Effector memory CD4-positive, alpha-beta T cell (primary cell): Measurements from ENCODE around the gene ZNF766.
"Not testable (repeated sequence)": the region's sequence is repeated elsewhere in the genome, so short reads cannot be mapped to it uniquely, and the experiment has no call there.

Experiments used
- DNase-seq, 3 donors: peaks; one replicate each; pipeline ENCODE4 v3.0.0-alpha.2; 2020
- H3K27ac ChIP-seq: 2 replicates; pipeline ENCODE4 v1.7.0; 2013; ENCODE audit warnings: mild to moderate bottlenecking, low read length, moderate library complexity; ENCODE audit not compliant: insufficient read depth, poor library complexity, severe bottlenecking
- H3K27me3 ChIP-seq: replicated peaks from 2 replicates; pipeline ENCODE4 v1.7.0; 2013; ENCODE audit warnings: mild to moderate bottlenecking, low read length; ENCODE audit not compliant: insufficient read depth, control insufficient read depth, poor library complexity, severe bottlenecking
- H3K36me3 ChIP-seq: 2 replicates; pipeline ENCODE4 v1.7.0; 2013; ENCODE audit warnings: mild to moderate bottlenecking, low read length, moderate library complexity; ENCODE audit not compliant: control insufficient read depth, insufficient read depth
- H3K4me1 ChIP-seq: 2 replicates; pipeline ENCODE4 v1.7.0; 2013; ENCODE audit warnings: low read length, mild to moderate bottlenecking; ENCODE audit not compliant: control insufficient read depth, insufficient read depth, poor library complexity, severe bottlenecking
- H3K4me3 ChIP-seq: 2 replicates; pipeline ENCODE4 v1.7.0; 2013; ENCODE audit warnings: low read length, low read depth, mild to moderate bottlenecking; ENCODE audit not compliant: insufficient read depth, poor library complexity, severe bottlenecking
- H3K9me3 ChIP-seq: 2 replicates; pipeline ENCODE4 v1.7.0; 2013; ENCODE audit warnings: mild to moderate bottlenecking, low read length, moderate library complexity; ENCODE audit not compliant: control insufficient read depth

ZNF766 gene

DNA sequence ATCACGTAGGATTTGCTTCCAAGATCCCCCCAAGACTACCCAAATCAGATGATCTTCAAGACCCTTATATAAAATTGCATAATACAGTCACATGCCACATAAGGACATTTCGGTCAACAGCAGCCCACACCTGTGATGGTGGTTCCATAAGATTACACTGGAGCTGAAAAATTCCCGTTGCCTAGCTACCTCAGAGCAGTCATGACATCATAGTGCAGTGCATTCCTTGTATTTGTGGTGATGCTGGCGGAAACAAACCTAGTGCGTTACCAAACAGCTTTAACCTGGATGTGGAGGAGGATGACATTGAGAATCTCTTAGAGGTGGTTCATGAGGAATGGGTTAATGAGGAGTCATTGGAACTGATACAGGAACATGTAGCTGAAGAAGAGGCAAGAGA, 4.8 kb downstream of the ZNF766 start:
- Histone ChIP-seq H3K4me1 (peaks cover 7% of the 10 kb centered on the region), H3K9me3 (no peaks in the 10 kb centered on the region), H3K27me3 (no peaks in the 10 kb centered on the region), H3K4me3 (no peak overlapping the region), H3K36me3 (peaks cover 18% of the 10 kb centered on the region), H3K27ac (no peak overlapping the region)
- DNase-seq = no peak

- Histone ChIP-seq H3K27ac (no peak overlapping the region), H3K36me3 (peaks cover 19% of the 10 kb centered on the region), H3K27me3 (no peaks in the 10 kb centered on the region), H3K4me1 (peaks cover 4% of the 10 kb centered on the region), H3K4me3 (no peak overlapping the region), H3K9me3 (no peaks in the 10 kb centered on the region)
- DNase-seq = no peak
These were observed 6.6 kb downstream of the ZNF766 start for GRCh38 chr19:52275988-52276387.

- Histone ChIP-seq H3K4me3 (no peak overlapping the region), H3K36me3 (peaks cover 27% of the 10 kb centered on the region), H3K4me1 (peaks cover 4% of the 10 kb centered on the region), H3K27ac (no peak overlapping the region), H3K27me3 (no peaks in the 10 kb centered on the region), H3K9me3 (no peaks in the 10 kb centered on the region)
- no peak for DNase-seq
These were observed 8.1 kb downstream of the ZNF766 start for GRCh38 chr19:52277471-52277870.

GRCh38 chr19:52286256-52286655, 16.9 kb downstream of the ZNF766 start:
- Histone ChIP-seq H3K27ac (no peak overlapping the region), H3K9me3 (peaks cover 8% of the 10 kb centered on the region), H3K27me3 (no peaks in the 10 kb centered on the region), H3K36me3 (peaks cover 74% of the 10 kb centered on the region), H3K4me3 (no peak overlapping the region), H3K4me1 (no peaks in the 10 kb centered on the region)
- DNase-seq = no peak

DNA sequence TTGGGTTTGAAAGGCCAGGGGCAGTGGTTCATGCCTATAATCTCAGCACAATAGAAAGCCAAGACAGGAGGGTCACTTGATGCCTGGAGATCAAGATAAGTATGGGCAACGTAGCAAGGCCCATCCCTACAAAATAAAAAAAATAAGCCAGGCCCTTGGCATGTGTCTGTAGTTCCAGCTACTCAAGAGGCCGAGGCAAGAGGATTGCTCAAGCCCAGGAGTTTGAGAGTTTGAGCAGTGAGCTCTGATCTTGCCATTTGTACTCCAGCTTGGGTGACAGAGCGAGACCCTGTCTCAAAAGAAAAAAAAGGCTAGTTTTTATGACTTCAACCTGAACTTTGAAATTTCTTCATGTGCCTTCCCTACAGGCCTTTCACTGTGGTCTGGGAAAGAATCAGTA, 22.4 kb downstream of the ZNF766 start:
- no peaks in the 10 kb centered on the region for H3K9me3 ChIP-seq
- no peaks in the 10 kb centered on the region for H3K27me3 ChIP-seq
- no peak for DNase-seq
- H3K36me3 ChIP-seq = peaks cover 25% of the 10 kb centered on the region
- peaks cover 3% of the 10 kb centered on the region for H3K4me1 ChIP-seq
- no peak overlapping the region for H3K27ac ChIP-seq
- H3K4me3 ChIP-seq = no peak overlapping the region

- H3K27ac ChIP-seq, DNase-seq, H3K27me3 ChIP-seq, H3K4me3 ChIP-seq, H3K9me3 ChIP-seq: not testable (repeated sequence)
- peaks cover 23% of the 10 kb centered on the region for H3K36me3 ChIP-seq
- peaks cover 10% of the 10 kb centered on the region for H3K4me1 ChIP-seq
These were observed 23.6 kb downstream of the ZNF766 start for GRCh38 chr19:52292946-52293345.

DNA sequence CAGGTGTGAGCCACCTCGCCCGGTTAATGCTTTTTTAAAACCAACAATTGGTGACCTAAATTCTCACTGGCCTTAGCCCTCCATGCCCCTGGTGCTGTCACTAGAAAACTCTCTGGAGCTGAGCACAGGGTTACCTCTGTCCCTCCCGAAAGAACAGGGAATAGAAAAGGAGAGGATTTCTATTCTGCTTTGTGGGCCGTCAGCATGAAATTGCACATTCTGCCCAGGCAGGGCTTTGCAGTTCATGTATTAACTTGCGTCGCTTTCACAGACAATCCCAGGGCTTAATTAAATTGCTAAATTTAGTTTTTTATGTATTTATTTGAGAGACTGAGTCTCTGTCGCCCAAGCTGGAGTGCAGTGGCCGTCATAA, 27.0 kb downstream of the ZNF766 start:
- DNase-seq = no peak
- H3K27ac ChIP-seq = peak overlapping the region; percentile 69
- peak overlapping the region; percentile 95 for H3K4me3 ChIP-seq
- peaks cover 20% of the 10 kb centered on the region for H3K36me3 ChIP-seq
- peaks cover 10% of the 10 kb centered on the region for H3K4me1 ChIP-seq
- no peaks in the 10 kb centered on the region for H3K9me3 ChIP-seq
- no peaks in the 10 kb centered on the region for H3K27me3 ChIP-seq

DNA sequence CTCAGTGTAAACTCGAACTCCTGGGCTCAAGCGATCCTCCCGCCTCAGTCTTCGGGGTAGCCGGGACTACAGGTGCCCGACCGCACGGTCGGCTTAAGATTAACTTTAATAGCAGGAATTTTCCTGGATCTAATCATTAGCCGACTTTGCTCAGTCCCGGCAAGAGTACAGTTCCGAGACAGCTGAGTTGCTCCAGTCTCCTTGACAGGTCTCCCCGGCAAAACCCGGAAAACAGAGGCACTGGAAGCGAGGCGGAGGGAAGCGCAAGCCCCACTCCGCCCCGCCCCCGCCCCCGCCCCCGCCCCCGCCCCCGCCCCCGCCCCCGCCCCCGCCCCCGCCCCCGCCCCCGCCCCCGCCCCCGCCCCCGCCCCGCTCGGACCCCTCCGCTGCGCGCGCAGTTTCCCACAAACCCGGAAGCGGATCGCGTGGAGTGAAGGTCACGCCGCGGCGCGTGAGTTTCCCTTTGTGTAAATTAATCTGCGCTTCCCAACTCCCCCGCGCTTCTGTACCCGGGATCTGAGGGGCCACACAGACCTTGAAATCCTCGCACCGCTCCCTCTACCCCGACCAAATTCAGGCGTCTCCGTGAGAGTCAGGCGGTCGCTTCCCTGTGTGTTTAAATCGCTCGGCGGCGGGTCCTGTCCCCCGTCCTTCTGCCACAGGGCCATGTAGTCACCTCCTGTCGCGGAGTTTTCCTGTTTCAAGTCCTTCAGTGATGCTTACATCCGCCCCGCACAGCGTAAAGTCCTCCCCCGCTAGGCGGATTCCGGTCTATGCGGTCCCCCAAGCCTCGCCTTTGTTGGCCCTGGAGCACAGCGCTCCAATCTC, 27.6 kb downstream of the ZNF766 start, which contains the start of gene ZNF480:
Gene ZNF480, plus strand, starts transcription at position 397 of the 828 bp plus-strand sequence. CDS start 3,244 bp downstream, outside the sequence.
- H3K36me3 ChIP-seq = peaks cover 26% of the 10 kb centered on the region
- H3K27me3 ChIP-seq = no peaks in the 10 kb centered on the region
- H3K4me3 ChIP-seq = peak within 1 kb of the TSS; percentile 96
- DNase-seq = peak; percentile 68 to 88 (median 85)
- H3K9me3 ChIP-seq = no peaks in the 10 kb centered on the region
- peak within 1 kb of the TSS; percentile 92 for H3K27ac ChIP-seq
- H3K4me1 ChIP-seq = peaks cover 10% of the 10 kb centered on the region

GRCh38 chr19:52297601-52298364, 28.4 kb downstream of the ZNF766 start:
- peak overlapping the region; percentile 96 for H3K4me3 ChIP-seq
- H3K27me3 ChIP-seq = no peaks in the 10 kb centered on the region
- no peak for DNase-seq
- no peaks in the 10 kb centered on the region for H3K9me3 ChIP-seq
- H3K4me1 ChIP-seq = peaks cover 10% of the 10 kb centered on the region
- peaks cover 34% of the 10 kb centered on the region for H3K36me3 ChIP-seq
- peak overlapping the region; percentile 92 for H3K27ac ChIP-seq

DNA sequence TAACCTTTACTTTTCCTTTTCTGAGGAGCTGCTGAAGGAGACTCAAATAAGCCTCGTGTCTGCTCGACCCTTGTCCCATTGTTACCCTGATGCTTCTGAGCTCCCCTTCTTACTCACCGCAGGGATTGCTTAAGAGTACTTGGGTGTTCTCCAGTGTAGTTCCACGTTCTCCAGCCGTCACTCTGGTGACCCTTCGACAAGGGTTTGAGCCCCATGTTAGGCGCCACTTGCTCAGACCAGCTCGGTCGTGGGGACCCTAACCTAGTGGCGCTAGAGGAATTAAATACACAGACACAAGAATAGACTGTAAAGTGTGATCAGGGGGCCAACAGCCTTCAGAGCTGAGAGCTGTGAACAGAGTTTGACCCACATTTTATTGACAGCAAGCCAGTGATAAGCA, 37.9 kb downstream of the ZNF766 start:
- H3K27me3 ChIP-seq = no peaks in the 10 kb centered on the region
- H3K36me3 ChIP-seq = peaks cover 54% of the 10 kb centered on the region
- H3K27ac ChIP-seq = no peak overlapping the region
- peaks cover 49% of the 10 kb centered on the region for H3K9me3 ChIP-seq
- no peak overlapping the region for H3K4me3 ChIP-seq
- no peak for DNase-seq
- no peaks in the 10 kb centered on the region for H3K4me1 ChIP-seq
